GM12878 (cell line): ENCODE results near the gene CAMKMT. TPM values are rescaled to one million over a fixed set of nuclear protein-coding genes. Genes with fewer than 3 reads are reported as not detected.
A peak's percentile ranks its signal among the peaks of the same experiment; 100 is the strongest.

ENCODE experiments used
- ATAC-seq: fragments of 200-7000 bp; cut with Tn5 transposase; 3 replicates; pipeline ENCODE4 v1.9.1; 2020; ENCODE audit warnings: mild to moderate bottlenecking, moderate library complexity
- BruUV-seq: library from RNA; stranded (reverse); fragments of 400-500 nt; replicated peaks from 2 replicates; lab custom pipeline; 2021; lab: Mats Ljungman, UMichigan
- CTCF ChIA-PET: fragments of 300-600 bp; sonication (Branson Sonifier 250); formaldehyde crosslinking; extraction: SDS; loops from one replicate; lab custom pipeline; 2021; ENCODE audit warnings: inconsistent platforms; lab: Yijun Ruan, JAX
- POLR2A ChIA-PET: fragments of 350-600 bp; formaldehyde crosslinking; extraction: SDS; loops from one replicate; lab custom pipeline; 2021; ENCODE audit warnings: inconsistent platforms; lab: Charles Lee
- RAD21 ChIA-PET: fragments of 300-600 bp; sonication (Branson Sonifier 250); formaldehyde crosslinking; loops from one replicate; lab custom pipeline; 2023; ENCODE audit warnings: antibody characterized with exemption; ENCODE audit not compliant: unreplicated experiment; lab: Charles Lee
- SMC1A ChIA-PET: fragments of 300-600 bp; sonication (Branson Sonifier 250); formaldehyde crosslinking; loops from one replicate; lab custom pipeline; 2023; ENCODE audit not compliant: unreplicated experiment, uncharacterized antibody; lab: Charles Lee
- DNase-seq: peaks from one replicate; pipeline ENCODE4 v3.0.0-alpha.2; 2011; ENCODE audit warnings: low read depth, low spot score
- FAIRE-seq: peaks from 3 replicates; lab custom pipeline; 2011; peaks lifted over from hg19 to GRCh38; lab: Jason Lieb, UNC
- H2AFZ ChIP-seq: 2 replicates; pipeline ENCODE4 v1.6.0; 2011; ENCODE audit warnings: low read depth, low read length, control low read depth; ENCODE audit not compliant: control insufficient read depth
- H3K27ac ChIP-seq: 2 replicates; pipeline ENCODE4 v1.5.1; 2011; ENCODE audit warnings: control low read depth; ENCODE audit not compliant: control insufficient read depth, insufficient read depth
- H3K27me3 ChIP-seq, 2 experiments: replicated peaks in 1 of 2; 2 replicates each; pipeline versions ENCODE4 v1.6.0 to v1.6.1; 2011; ENCODE audit warnings: low read length in 1 of 2; ENCODE audit not compliant: control insufficient read depth in 2 of 2, insufficient read depth in 2 of 2
- H3K36me3 ChIP-seq, 2 experiments: 2 replicates each; pipeline ENCODE4 v1.5.1; 2011; ENCODE audit warnings: low read length in 1 of 2; ENCODE audit not compliant: control insufficient read depth in 2 of 2, insufficient read depth in 2 of 2
- H3K4me1 ChIP-seq: 2 replicates; pipeline ENCODE4 v1.6.1; 2011; ENCODE audit warnings: mild to moderate bottlenecking, low read length, moderate library complexity, mixed read lengths; ENCODE audit not compliant: control insufficient read depth, insufficient read depth
- H3K4me2 ChIP-seq: 2 replicates; pipeline ENCODE4 v1.6.0; 2011; ENCODE audit warnings: control low read depth; ENCODE audit not compliant: control insufficient read depth, insufficient read depth
- H3K4me3 ChIP-seq: fragments of 200-600 bp; sonication (generic); 2 replicates; pipeline ENCODE4 v1.5.1; 2016
- H3K79me2 ChIP-seq: 2 replicates; pipeline ENCODE4 v1.6.0; 2011; ENCODE audit warnings: low read length; ENCODE audit not compliant: control insufficient read depth, insufficient read depth
- H3K9ac ChIP-seq: 2 replicates; pipeline ENCODE4 v1.8.0; 2011; ENCODE audit warnings: low read length, control low read depth, mixed read lengths; ENCODE audit not compliant: control insufficient read depth, insufficient read depth
- H3K9me3 ChIP-seq: replicated peaks from 3 replicates; pipeline ENCODE4 v1.5.1; 2011; ENCODE audit warnings: mild to moderate bottlenecking, low read length; ENCODE audit not compliant: control insufficient read depth, insufficient read depth
- H4K20me1 ChIP-seq: 2 replicates; pipeline ENCODE4 v1.6.0; 2011; ENCODE audit not compliant: control insufficient read depth, insufficient read depth
- BHLHE40 ChIP-seq, 2 experiments: fragments of 450-650 bp in 1 of 2; IDR thresholded peaks; 2 replicates each; pipeline ENCODE4 v1.6.1; 2011 to 2017; ENCODE audit warnings: low read depth in 2 of 2, borderline replicate concordance in 1 of 2, improper control_type of control experiment in 1 of 2, low read length in 1 of 2, mild to moderate bottlenecking in 1 of 2
- CHD1 ChIP-seq: IDR thresholded peaks from 2 replicates; pipeline ENCODE4 v1.6.1; 2012; ENCODE audit warnings: low read depth, low read length, improper control_type of control experiment
- MTA2 ChIP-seq: fragments of 450-650 bp; IDR thresholded peaks from 2 replicates; pipeline ENCODE4 v1.6.1; 2016; ENCODE audit warnings: low read depth, mild to moderate bottlenecking, moderate library complexity
- NFXL1 ChIP-seq: fragments of 450-650 bp; IDR thresholded peaks from 2 replicates; pipeline ENCODE4 v1.6.1; 2017; ENCODE audit warnings: antibody characterized with exemption, mild to moderate bottlenecking, borderline replicate concordance
- RB1 ChIP-seq: fragments of 450-650 bp; formaldehyde crosslinking; IDR thresholded peaks from 2 replicates; pipeline ENCODE4 v1.6.1; 2017; ENCODE audit warnings: mild to moderate bottlenecking, borderline replicate concordance
- ZNF24 ChIP-seq: fragments of 450-650 bp; IDR thresholded peaks from 2 replicates; pipeline ENCODE4 v1.6.1; 2017; ENCODE audit warnings: antibody characterized with exemption, mild to moderate bottlenecking
- ZSCAN29 ChIP-seq: fragments of 450-650 bp; IDR thresholded peaks from 2 replicates; pipeline ENCODE4 v1.6.1; 2017; ENCODE audit warnings: mild to moderate bottlenecking, moderate library complexity
- ZZZ3 ChIP-seq: IDR thresholded peaks from 2 replicates; pipeline ENCODE4 v1.6.1; 2011; ENCODE audit warnings: low read depth; ENCODE audit not compliant: control insufficient read depth, insufficient read length
- WGBS: methylation state at CpG from one replicate; pipeline ENCODE4 v1.1.6; 2016; ENCODE audit warnings: low lambda C conversion rate; ENCODE audit not compliant: insufficient replicate concordance, insufficient coverage; ENCODE audit errors: missing lambda C conversion rate; 5-methylcytosine and 5-hydroxymethylcytosine counted together
- in situ Hi-C: fragments of 300-500 bp; cut with MboI; formaldehyde crosslinking; loops from 9 replicates; pipeline ENCODE4 v1.14.3; 2018; ENCODE audit warnings: mixed read lengths
- intact Hi-C: fragments of 100-400 bp; cut with micrococcal nuclease; formaldehyde crosslinking; loops from one replicate; pipeline ENCODE4 v1.14.2; 2022; ENCODE audit not compliant: unreplicated experiment
- polyA plus RNA-seq, 11 experiments: library from polyadenylated mRNA; depleted of rRNA in 4 of 11; unstranded in 6 of 11; stranded (reverse) in 5 of 11; fragments of >200 nt; fragmentation: Nextera tagmentation in 4 of 11; fragmentation: Illumina TruSeq in 1 of 11; extraction: Ambion mirVana in 4 of 11; extraction: Trizol in 1 of 11; gene quantifications; 1 replicate in 1 of 11; 2 replicates in 10 of 11; pipeline versions ENCODE4 v1.2.1 to v1.2.3, GENCODE V29; 2011 to 2016; ENCODE audit warnings: inconsistent platforms in 2 of 11, missing spikeins in 2 of 11, low read depth in 1 of 11
- total RNA-seq, 4 experiments: library from RNA; depleted of rRNA in 3 of 4; stranded (reverse); fragments of >200 nt in 3 of 4; fragmentation: Illumina TruSeq in 1 of 4; extraction: Trizol in 1 of 4; gene quantifications; 2 replicates each; pipeline versions ENCODE4 v1.2.1 to v1.2.3, GENCODE V29; 2013 to 2021
- TF ChIP-seq, protein P1 (sequence below): fragments of 450-650 bp; IDR thresholded peaks from 2 replicates; pipeline ENCODE4 v1.6.1; 2017; ENCODE audit warnings: mild to moderate bottlenecking, low read depth, inconsistent platforms; ENCODE audit not compliant: poor library complexity, severe bottlenecking
- TF ChIP-seq, protein P2 (sequence below): fragments of 450-650 bp; IDR thresholded peaks from 2 replicates; pipeline ENCODE4 v1.6.1; 2017; ENCODE audit warnings: mild to moderate bottlenecking, moderate library complexity

The CAMKMT gene
- total and polyA plus RNA-seq, 10 of the 15 experiments (the other 5 are each of a cell fraction or from before 2014, with no cell fraction given): 2.7 to 16.0 (median 11.8) TPM

DNA sequence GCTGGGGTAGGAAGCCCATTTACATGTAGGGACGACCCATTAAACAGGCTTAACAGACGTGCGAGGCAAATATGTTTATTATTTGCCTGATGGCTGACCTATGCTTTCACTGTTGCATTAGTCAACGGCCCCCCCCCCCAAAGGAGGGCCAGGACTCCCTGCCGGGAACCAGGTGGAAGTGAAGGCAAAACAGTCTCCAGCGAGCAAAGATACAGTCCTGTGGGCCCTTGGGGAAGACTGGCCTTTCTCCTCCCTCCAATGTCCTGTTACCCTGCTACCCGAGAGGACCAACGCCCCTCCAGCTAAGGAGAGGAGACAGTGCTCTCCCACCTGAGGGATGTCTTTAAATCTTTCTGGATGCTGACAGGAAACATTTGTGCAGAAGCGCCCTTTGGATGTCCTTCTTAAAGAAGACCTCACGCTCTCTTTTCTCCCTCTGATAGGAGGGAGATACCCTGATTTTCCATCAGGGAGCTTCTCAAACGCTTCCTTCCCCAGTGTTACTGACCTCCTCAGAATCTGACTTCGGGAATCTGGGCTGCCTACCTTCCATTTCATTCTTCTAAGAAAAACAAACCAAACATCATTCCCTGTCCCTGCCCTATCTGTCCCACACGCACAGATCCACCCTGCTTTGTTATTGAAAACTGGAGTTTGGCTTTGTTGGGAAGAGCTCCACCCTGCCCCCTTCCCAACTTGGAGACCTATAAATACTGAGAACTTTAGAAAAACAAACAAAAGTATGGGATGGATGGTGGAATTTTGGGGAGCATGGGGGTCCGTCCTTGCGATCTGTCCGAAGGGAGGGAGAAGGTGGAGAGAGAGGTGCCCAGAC, 443.9 kb downstream of the CAMKMT start (continued):
- no peak for TF ChIP-seq NFXL1
- TF ChIP-seq ZNF24: no peak
- no peak for TF ChIP-seq BHLHE40 (IDR thresholded peaks at IDR 0.05; ENCODE audit: borderline replicate concordance in 1 of 2, low read depth in 2 of 2, low read length in 1 of 2)
- TF ChIP-seq CHD1: no peak
- TF ChIP-seq, all 136 proteins: peak for 0

DNA sequence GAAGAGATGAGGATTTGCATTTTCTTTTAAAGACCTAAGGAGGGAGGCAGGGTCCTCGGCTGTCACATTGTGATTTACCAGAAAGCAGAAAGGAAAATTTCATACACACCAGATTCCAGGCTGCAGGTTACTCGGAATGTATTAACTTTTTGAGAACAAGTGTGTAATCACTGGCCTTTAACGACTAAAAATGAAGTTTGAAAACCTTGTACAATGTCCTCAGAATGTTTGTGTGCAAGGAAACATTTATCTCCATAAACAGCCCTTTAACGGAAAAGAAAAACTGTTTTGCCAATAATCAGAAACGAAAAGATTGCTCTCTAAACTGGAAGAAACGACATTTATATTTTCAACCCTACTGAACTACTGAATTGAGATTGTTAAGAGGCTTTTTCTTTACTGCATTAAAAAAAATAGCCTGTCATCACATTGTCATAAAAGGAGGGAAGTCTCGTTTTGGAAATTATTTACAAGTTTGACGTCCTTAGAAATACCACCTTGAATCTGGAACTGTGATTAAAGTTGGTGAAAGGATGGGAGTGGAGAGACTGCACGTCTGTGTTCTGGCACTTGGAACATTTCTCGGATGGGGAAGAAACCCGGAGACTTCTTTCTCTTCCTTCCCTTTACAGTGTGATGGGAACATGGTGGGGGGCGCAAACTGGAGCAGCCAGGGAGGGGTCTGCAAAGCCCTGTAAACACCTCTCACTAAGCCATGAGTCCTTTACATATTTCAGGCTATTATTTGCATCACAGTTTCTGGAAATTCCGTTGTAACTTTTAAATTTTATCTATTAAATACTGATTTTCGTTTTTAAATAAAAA, 445.7 kb downstream of the CAMKMT start:
- whole genome bisulfite sequencing: 17% methylated on average over 13 of the region's 14 CpGs
- no TSS peak for BruUV-seq
- TF ChIP-seq MTA2 (no peak), ZSCAN29 (no peak), ZZZ3 (no peak), RB1 (no peak)
- TF ChIP-seq, protein P1, sequence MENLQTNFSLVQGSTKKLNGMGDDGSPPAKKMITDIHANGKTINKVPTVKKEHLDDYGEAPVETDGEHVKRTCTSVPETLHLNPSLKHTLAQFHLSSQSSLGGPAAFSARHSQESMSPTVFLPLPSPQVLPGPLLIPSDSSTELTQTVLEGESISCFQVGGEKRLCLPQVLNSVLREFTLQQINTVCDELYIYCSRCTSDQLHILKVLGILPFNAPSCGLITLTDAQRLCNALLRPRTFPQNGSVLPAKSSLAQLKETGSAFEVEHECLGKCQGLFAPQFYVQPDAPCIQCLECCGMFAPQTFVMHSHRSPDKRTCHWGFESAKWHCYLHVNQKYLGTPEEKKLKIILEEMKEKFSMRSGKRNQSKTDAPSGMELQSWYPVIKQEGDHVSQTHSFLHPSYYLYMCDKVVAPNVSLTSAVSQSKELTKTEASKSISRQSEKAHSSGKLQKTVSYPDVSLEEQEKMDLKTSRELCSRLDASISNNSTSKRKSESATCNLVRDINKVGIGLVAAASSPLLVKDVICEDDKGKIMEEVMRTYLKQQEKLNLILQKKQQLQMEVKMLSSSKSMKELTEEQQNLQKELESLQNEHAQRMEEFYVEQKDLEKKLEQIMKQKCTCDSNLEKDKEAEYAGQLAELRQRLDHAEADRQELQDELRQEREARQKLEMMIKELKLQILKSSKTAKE: no peak
- TF ChIP-seq, protein P2, sequence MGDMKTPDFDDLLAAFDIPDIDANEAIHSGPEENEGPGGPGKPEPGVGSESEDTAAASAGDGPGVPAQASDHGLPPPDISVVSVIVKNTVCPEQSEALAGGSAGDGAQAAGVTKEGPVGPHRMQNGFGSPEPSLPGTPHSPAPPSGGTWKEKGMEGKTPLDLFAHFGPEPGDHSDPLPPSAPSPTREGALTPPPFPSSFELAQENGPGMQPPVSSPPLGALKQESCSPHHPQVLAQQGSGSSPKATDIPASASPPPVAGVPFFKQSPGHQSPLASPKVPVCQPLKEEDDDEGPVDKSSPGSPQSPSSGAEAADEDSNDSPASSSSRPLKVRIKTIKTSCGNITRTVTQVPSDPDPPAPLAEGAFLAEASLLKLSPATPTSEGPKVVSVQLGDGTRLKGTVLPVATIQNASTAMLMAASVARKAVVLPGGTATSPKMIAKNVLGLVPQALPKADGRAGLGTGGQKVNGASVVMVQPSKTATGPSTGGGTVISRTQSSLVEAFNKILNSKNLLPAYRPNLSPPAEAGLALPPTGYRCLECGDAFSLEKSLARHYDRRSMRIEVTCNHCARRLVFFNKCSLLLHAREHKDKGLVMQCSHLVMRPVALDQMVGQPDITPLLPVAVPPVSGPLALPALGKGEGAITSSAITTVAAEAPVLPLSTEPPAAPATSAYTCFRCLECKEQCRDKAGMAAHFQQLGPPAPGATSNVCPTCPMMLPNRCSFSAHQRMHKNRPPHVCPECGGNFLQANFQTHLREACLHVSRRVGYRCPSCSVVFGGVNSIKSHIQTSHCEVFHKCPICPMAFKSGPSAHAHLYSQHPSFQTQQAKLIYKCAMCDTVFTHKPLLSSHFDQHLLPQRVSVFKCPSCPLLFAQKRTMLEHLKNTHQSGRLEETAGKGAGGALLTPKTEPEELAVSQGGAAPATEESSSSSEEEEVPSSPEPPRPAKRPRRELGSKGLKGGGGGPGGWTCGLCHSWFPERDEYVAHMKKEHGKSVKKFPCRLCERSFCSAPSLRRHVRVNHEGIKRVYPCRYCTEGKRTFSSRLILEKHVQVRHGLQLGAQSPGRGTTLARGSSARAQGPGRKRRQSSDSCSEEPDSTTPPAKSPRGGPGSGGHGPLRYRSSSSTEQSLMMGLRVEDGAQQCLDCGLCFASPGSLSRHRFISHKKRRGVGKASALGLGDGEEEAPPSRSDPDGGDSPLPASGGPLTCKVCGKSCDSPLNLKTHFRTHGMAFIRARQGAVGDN: no peak

More for the DNA sequence above, 445.7 kb downstream of the CAMKMT start:
- POLR2A ChIA-PET: no interaction called here
- ATAC-seq: no peak
- SMC1A ChIA-PET: no interaction called here
- Histone ChIP-seq H3K79me2 (no peaks in the 10 kb centered on the region), H3K4me3 (no peak overlapping the region), H3K9me3 (no peaks in the 10 kb centered on the region; the same call in 2 of the 3 replicates), H3K9ac (no peak overlapping the region), H3K4me2 (no peak overlapping the region), H4K20me1 (no peaks in the 10 kb centered on the region), H3K4me1 (peaks cover 3% of the 10 kb centered on the region), H3K27me3 (peaks cover 0 to under 1% of the 10 kb centered on the region in 2 experiments; a peak in 2 of 4 replicates), H3K36me3 (no peaks in the 10 kb centered on the region), H2AFZ (peak overlapping the region; percentile 4; the same call in 1 of the 2 replicates), H3K27ac (no peak overlapping the region)
- RAD21 ChIA-PET: interaction anchor here (0.7 kb wide), 1 partner anchor 26 kb away, joined by 3 read pairs; no protein-coding TSS in a partner anchor
- CTCF ChIA-PET: interaction anchor here (0.6 to 1.0 kb wide), 3 partner anchors 27 to 247 kb away, joined by 3 to 4 read pairs (median 3); no protein-coding TSS in a partner anchor
- FAIRE-seq: no peak
- intact Hi-C loops: no loop called here
- in situ Hi-C loops: no loop called here
- DNase-seq: no peak
